H9 (cell line): ENCODE data around the gene CYSLTR1. TPM values are rescaled to one million over a fixed set of nuclear protein-coding genes. Genes with fewer than 3 reads are reported as not detected.

ENCODE experiments used
- DNase-seq: peaks from one replicate; pipeline ENCODE4 v3.0.0-alpha.2; 2017
- H2AFZ ChIP-seq: one replicate; pipeline ENCODE4 v1.6.1; 2013; ENCODE audit warnings: mild to moderate bottlenecking, low read length, control low read depth, moderate library complexity
- H2AK5ac ChIP-seq: 2 replicates; pipeline ENCODE4 v1.6.1; 2013; ENCODE audit warnings: low read length, control low read depth, mixed read lengths; ENCODE audit not compliant: insufficient read length
- H2BK120ac ChIP-seq: one replicate; pipeline ENCODE4 v1.6.1; 2013; ENCODE audit warnings: low read depth, mild to moderate bottlenecking, low read length, control low read depth, inconsistent platforms; ENCODE audit not compliant: poor library complexity, severe bottlenecking
- H2BK12ac ChIP-seq: 2 replicates; pipeline ENCODE4 v1.6.1; 2013; ENCODE audit warnings: low read length, control low read depth, mixed read lengths, low read depth; ENCODE audit not compliant: insufficient read length
- H2BK15ac ChIP-seq: 2 replicates; pipeline ENCODE4 v1.6.1; 2013; ENCODE audit warnings: low read depth, low read length, control low read depth
- H2BK20ac ChIP-seq: one replicate; pipeline ENCODE4 v1.6.1; 2013; ENCODE audit warnings: low read depth, mild to moderate bottlenecking, low read length, control low read depth, inconsistent platforms; ENCODE audit not compliant: poor library complexity, severe bottlenecking
- H2BK5ac ChIP-seq: 2 replicates; pipeline ENCODE4 v1.6.1; 2013; ENCODE audit warnings: low read length, control low read depth, mixed read lengths; ENCODE audit not compliant: insufficient read length
- H3K14ac ChIP-seq: 2 replicates; pipeline ENCODE4 v1.6.1; 2013; ENCODE audit warnings: low read length, control low read depth; ENCODE audit not compliant: insufficient read depth
- H3K18ac ChIP-seq: 2 replicates; pipeline ENCODE4 v1.6.1; 2013; ENCODE audit warnings: low read depth, mild to moderate bottlenecking, mixed read lengths, low read length, control low read depth; ENCODE audit not compliant: insufficient read length
- H3K23ac ChIP-seq: 2 replicates; pipeline ENCODE4 v1.6.1; 2013; ENCODE audit warnings: low read length, control low read depth, mixed read lengths, low read depth; ENCODE audit not compliant: insufficient read length
- H3K23me2 ChIP-seq: 2 replicates; pipeline ENCODE4 v1.6.1; 2013; ENCODE audit warnings: low read depth, mild to moderate bottlenecking, mixed read lengths, low read length, control low read depth; ENCODE audit not compliant: insufficient read length, poor library complexity, severe bottlenecking
- H3K27ac ChIP-seq: 2 replicates; pipeline ENCODE4 v1.5.1; 2013; ENCODE audit warnings: low read length, control low read depth, mixed read lengths, low read depth; ENCODE audit not compliant: insufficient read length
- H3K27me3 ChIP-seq: 2 replicates; pipeline ENCODE4 v1.6.1; 2013; ENCODE audit warnings: low read length, control low read depth, inconsistent platforms; ENCODE audit not compliant: insufficient read depth
- H3K4ac ChIP-seq: 2 replicates; pipeline ENCODE4 v1.6.1; 2013; ENCODE audit warnings: low read depth, mild to moderate bottlenecking, control low read depth, inconsistent platforms, low read length, moderate library complexity
- H3K4me1 ChIP-seq: 2 replicates; pipeline ENCODE4 v1.6.1; 2013; ENCODE audit warnings: low read length, control low read depth, inconsistent platforms; ENCODE audit not compliant: insufficient read depth
- H3K4me2 ChIP-seq: 2 replicates; pipeline ENCODE4 v1.6.1; 2013; ENCODE audit warnings: low read length, control low read depth, mixed read lengths; ENCODE audit not compliant: insufficient read length, insufficient read depth
- H3K56ac ChIP-seq: 2 replicates; pipeline ENCODE4 v1.6.1; 2013; ENCODE audit warnings: low read depth, mild to moderate bottlenecking, mixed read lengths, low read length, control low read depth; ENCODE audit not compliant: insufficient read length
- H3K79me1 ChIP-seq: 2 replicates; pipeline ENCODE4 v1.6.1; 2013; ENCODE audit warnings: low read depth, mild to moderate bottlenecking, moderate library complexity, low read length, control low read depth, inconsistent platforms; ENCODE audit not compliant: insufficient read depth, poor library complexity, severe bottlenecking
- H3K79me2 ChIP-seq: 2 replicates; pipeline ENCODE4 v1.6.1; 2013; ENCODE audit warnings: low read length, control low read depth, inconsistent platforms; ENCODE audit not compliant: insufficient read depth
- H3K9ac ChIP-seq: 2 replicates; pipeline ENCODE4 v1.6.1; 2013; ENCODE audit warnings: low read length, control low read depth, mixed read lengths; ENCODE audit not compliant: insufficient read length; ENCODE audit errors: extremely low read depth
- H3K9me3 ChIP-seq: one replicate; pipeline ENCODE4 v1.6.1; 2013; ENCODE audit warnings: low read depth, low read length, inconsistent platforms; ENCODE audit not compliant: control insufficient read depth
- H3T11ph ChIP-seq: one replicate; pipeline ENCODE4 v1.6.1; 2013; ENCODE audit warnings: mild to moderate bottlenecking, low read length, control low read depth, inconsistent platforms
- H4K20me1 ChIP-seq: one replicate; pipeline ENCODE4 v1.6.1; 2013; ENCODE audit not compliant: control insufficient read depth, insufficient read length, insufficient read depth
- H4K5ac ChIP-seq: 2 replicates; pipeline ENCODE4 v1.6.1; 2013; ENCODE audit warnings: low read depth, mild to moderate bottlenecking, mixed read lengths, low read length, control low read depth; ENCODE audit not compliant: insufficient read length
- H4K8ac ChIP-seq: replicated peaks from 2 replicates; pipeline ENCODE4 v1.6.1; 2013; ENCODE audit warnings: low read length, control low read depth, mixed read lengths, low read depth; ENCODE audit not compliant: insufficient read length
- H4K91ac ChIP-seq: 2 replicates; pipeline ENCODE4 v1.6.1; 2013; ENCODE audit warnings: low read depth, mild to moderate bottlenecking, moderate library complexity, mixed read lengths, low read length, control low read depth; ENCODE audit not compliant: insufficient read length
- H3K27ac Mint-ChIP-seq, 3 experiments: 2 replicates in 2 of 3; 3 replicates in 1 of 3; pipeline ENCODE4 v1.8.0; 2020 to 2021; ENCODE audit warnings: mixed read lengths in 3 of 3, mild to moderate bottlenecking in 1 of 3, moderate library complexity in 1 of 3
- H3K27me3 Mint-ChIP-seq: 2 replicates; pipeline ENCODE4 v1.8.0; 2021; ENCODE audit warnings: low read depth, mild to moderate bottlenecking, moderate library complexity, mixed read lengths
- H3K36me3 Mint-ChIP-seq, 3 experiments: 2 replicates in 2 of 3; 3 replicates in 1 of 3; pipeline ENCODE4 v1.8.0; 2020 to 2021; ENCODE audit warnings: low read depth in 3 of 3, mixed read lengths in 3 of 3; ENCODE audit not compliant: insufficient read depth in 1 of 3
- H3K4me1 Mint-ChIP-seq, 2 experiments: 2 replicates each; pipeline ENCODE4 v1.8.0; 2020; ENCODE audit warnings: mixed read lengths in 2 of 2
- H3K4me3 Mint-ChIP-seq, 2 experiments: 2 replicates in 1 of 2; 3 replicates in 1 of 2; pipeline ENCODE4 v1.8.0; 2020 to 2021; ENCODE audit warnings: mild to moderate bottlenecking in 2 of 2, mixed read lengths in 2 of 2, moderate library complexity in 1 of 2
- H3K9me3 Mint-ChIP-seq, 2 experiments: 2 replicates in 1 of 2; 3 replicates in 1 of 2; pipeline ENCODE4 v1.8.0; 2020; ENCODE audit warnings: mild to moderate bottlenecking in 2 of 2, mixed read lengths in 2 of 2, moderate library complexity in 1 of 2
- CTCF ChIP-seq: fragments of 200-600 bp; sonication (generic); conservative IDR thresholded peaks from 3 replicates; pipeline ENCODE4 v1.8.0; 2021; ENCODE audit warnings: antibody characterized with exemption, mild to moderate bottlenecking
- total RNA-seq: library from RNA; stranded (reverse); gene quantifications from 2 replicates; pipeline ENCODE4 v1.2.1, GENCODE V29; 2021

Gene CYSLTR1
- total RNA-seq, 1 experiment from 2014 or later: not detected

- H3K56ac ChIP-seq: no peak overlapping the region
These were observed 19.7 kb downstream of the CYSLTR1 start for GRCh38 chrX:78307665-78308064.

More at GRCh38 chrX:78307665-78308064, 19.7 kb downstream of the CYSLTR1 start:
- Histone ChIP-seq H3K4me1 (no peaks in the 10 kb centered on the region), H2BK20ac (no peak overlapping the region), H3K9ac (no peak overlapping the region), H3K23me2 (no peaks in the 10 kb centered on the region), H3K4ac (no peak overlapping the region), H2BK15ac (no peak overlapping the region), H3K27me3 (no peaks in the 10 kb centered on the region), H3K14ac (no peak overlapping the region), H3K18ac (no peak overlapping the region), H3K79me1 (no peaks in the 10 kb centered on the region), H2BK5ac (no peak overlapping the region), H4K5ac (no peak overlapping the region), H4K20me1 (no peaks in the 10 kb centered on the region), H3K27ac (no peak overlapping the region), H2BK12ac (no peak overlapping the region), H3K9me3 (peaks cover 29% of the 10 kb centered on the region), H2AFZ (no peak overlapping the region), H2BK120ac (no peak overlapping the region), H3T11ph (no peak overlapping the region), H3K4me2 (no peak overlapping the region), H4K8ac (no peak overlapping the region), H3K23ac (no peak overlapping the region), H2AK5ac (no peak overlapping the region), H3K79me2 (no peaks in the 10 kb centered on the region), H4K91ac (no peak overlapping the region)
- no peak for DNase-seq
- H3K4me3 Mint-ChIP-seq: no peak overlapping the region
- peaks cover 74 to 77% of the 10 kb centered on the region in 2 experiments for H3K9me3 Mint-ChIP-seq
- H3K27ac Mint-ChIP-seq: no peak overlapping the region
- no peak for TF ChIP-seq CTCF
- peaks cover 0 to 2% (median 0%) of the 10 kb centered on the region in 3 experiments; a peak in 3 of 7 replicates for H3K36me3 Mint-ChIP-seq
- H3K27me3 Mint-ChIP-seq: 0 out of 2 replicates have a peak, but pooled peaks cover 1% of the 10 kb centered on the region
- H3K4me1 Mint-ChIP-seq: peaks cover 0 to 2% of the 10 kb centered on the region in 2 experiments; a peak in 1 of 4 replicates
